Epithelial cell of proximal tubule (primary cell): ENCODE measurements around the gene FTO. TPM values are rescaled to one million over a fixed set of nuclear protein-coding genes. Genes with fewer than 3 reads are reported as not detected.

Experiments
- DNase-seq: peaks from one replicate; pipeline ENCODE4 v3.0.0-alpha.2; 2011; ENCODE audit warnings: low read depth
- H3K4me3 ChIP-seq: 2 replicates; pipeline ENCODE4 v1.5.1; 2011; ENCODE audit warnings: low read depth, mild to moderate bottlenecking, low read length
- CTCF ChIP-seq: conservative IDR thresholded peaks from 2 replicates; pipeline ENCODE4 v1.5.1; 2012; ENCODE audit warnings: low read depth, mild to moderate bottlenecking, low read length
- total RNA-seq: library from RNA; depleted of rRNA; stranded (reverse); fragments of >200 nt; gene quantifications from 2 replicates; pipeline ENCODE4 v1.2.3, GENCODE V29; 2015

The FTO gene
- total RNA-seq, 1 donor from 2014 or later: 62.7 TPM

GRCh38 chr16:54110016-54110981, 406.3 kb downstream of the FTO start:
- no peak for TF ChIP-seq CTCF

DNA sequence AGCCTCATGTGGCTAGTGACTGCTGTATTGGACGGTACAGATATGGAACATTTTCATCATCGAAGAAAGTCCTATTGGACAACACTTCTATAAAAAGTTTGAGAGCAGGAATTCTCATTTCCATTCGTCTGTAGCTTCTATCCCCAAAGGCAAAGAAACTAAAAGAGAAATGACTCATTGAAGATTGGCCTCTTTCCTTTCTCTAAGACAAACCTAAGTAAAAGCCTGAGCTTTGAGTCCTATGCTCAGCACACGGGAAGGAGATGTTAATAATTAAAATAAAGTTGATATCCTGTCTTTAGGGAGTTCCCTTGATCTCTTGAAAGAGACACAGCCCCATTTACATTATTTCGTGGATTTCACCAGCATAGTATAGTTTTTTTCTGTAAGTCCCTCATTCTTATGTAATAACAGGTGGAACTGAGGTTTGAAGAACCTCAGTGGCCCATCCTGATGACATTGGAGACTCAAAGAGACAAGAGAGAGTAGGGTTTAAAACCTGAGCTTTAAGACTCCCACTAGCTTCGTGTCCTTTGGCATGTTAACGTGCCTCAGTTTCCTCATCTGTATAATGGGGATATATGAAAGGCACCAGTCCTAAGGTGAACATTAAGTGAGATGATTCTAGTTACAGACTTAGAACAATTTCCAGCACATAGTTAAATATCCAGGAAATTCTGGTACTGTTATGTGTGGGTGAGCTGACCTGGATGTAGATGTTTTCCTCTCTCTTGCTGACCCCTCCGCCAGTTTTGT, 408.7 kb downstream of the FTO start:
- DNase-seq: no peak
- no peak overlapping the region for H3K4me3 ChIP-seq
- no peak for TF ChIP-seq CTCF

More at GRCh38 chr16:54110016-54110981, 406.3 kb downstream of the FTO start:
- no peak for DNase-seq
- H3K4me3 ChIP-seq: no peak overlapping the region

- no peak for TF ChIP-seq CTCF
- no peak overlapping the region for H3K4me3 ChIP-seq
- DNase-seq: no peak
Measured at GRCh38 chr16:54115558-54115957, 411.6 kb downstream of the FTO start.

- DNase-seq: no peak
- no peak for TF ChIP-seq CTCF
- H3K4me3 ChIP-seq: no peak overlapping the region
Measured at GRCh38 chr16:54116124-54116655, 412.2 kb downstream of the FTO start.

- H3K4me3 ChIP-seq: no peak overlapping the region
- DNase-seq: no peak
- TF ChIP-seq CTCF: no peak
Measured at GRCh38 chr16:54118846-54119245, 414.9 kb downstream of the FTO start.

- no peak for TF ChIP-seq CTCF
- no peak for DNase-seq
- no peak overlapping the region for H3K4me3 ChIP-seq
Measured at GRCh38 chr16:54120846-54121480, 417.0 kb downstream of the FTO start.
